RPMI7951 (cell line): ENCODE measurements around the gene ANTXR1. TPM values are rescaled to one million over a fixed set of nuclear protein-coding genes. Genes with fewer than 3 reads are reported as not detected.

Experiments
- DNase-seq: peaks from one replicate; pipeline ENCODE4 v3.0.0-alpha.2; 2012; ENCODE audit warnings: low read depth
- total RNA-seq: library from RNA; depleted of rRNA; stranded (reverse); fragments of >200 nt; shearing (Covaris generic); gene quantifications from 2 replicates; pipeline ENCODE4 v1.2.3, GENCODE V29; 2014; rRNA removed

ANTXR1 gene
- total RNA-seq, 1 experiment from 2014 or later = 69.7 TPM

GRCh38 chr2:69275490-69275889 is 262.5 kb downstream of the ANTXR1 start:
- no peak for DNase-seq

- peak; percentile 41 for DNase-seq
These were observed 265.4 kb downstream of the ANTXR1 start for GRCh38 chr2:69278366-69278765.

- DNase-seq = no peak
These were observed 266.2 kb downstream of the ANTXR1 start for GRCh38 chr2:69279211-69279610.

- DNase-seq = no peak
These were observed 267.1 kb downstream of the ANTXR1 start for GRCh38 chr2:69279931-69280681.

GRCh38 chr2:69280796-69281412 is 267.9 kb downstream of the ANTXR1 start:
- DNase-seq = no peak

- DNase-seq = no peak
These were observed 272.5 kb downstream of the ANTXR1 start for GRCh38 chr2:69285379-69285894.

GRCh38 chr2:69287544-69287943 is 274.6 kb downstream of the ANTXR1 start:
- no peak for DNase-seq

- no peak for DNase-seq
These were observed 275.4 kb downstream of the ANTXR1 start for GRCh38 chr2:69288429-69288828.

- peak; percentile 46 for DNase-seq
These were observed 278.1 kb downstream of the ANTXR1 start for GRCh38 chr2:69291004-69291650.

GRCh38 chr2:69291721-69292120 is 278.7 kb downstream of the ANTXR1 start:
- DNase-seq = no peak

- no peak for DNase-seq
These were observed 279.3 kb downstream of the ANTXR1 start for GRCh38 chr2:69292256-69292655.

- no peak for DNase-seq
These were observed 283.4 kb downstream of the ANTXR1 start for GRCh38 chr2:69296421-69296820.

- DNase-seq = no peak
These were observed 284.2 kb downstream of the ANTXR1 start for GRCh38 chr2:69297216-69297615.

- peak; percentile 98 for DNase-seq
These were observed 285.3 kb downstream of the ANTXR1 start for GRCh38 chr2:69298261-69298660.

- peak; percentile 82 for DNase-seq
These were observed 285.9 kb downstream of the ANTXR1 start for GRCh38 chr2:69298862-69299261.

Other genes with a start within 250 kb of the ANTXR1 start
- gene BMP10, start 141.8 kb upstream of the ANTXR1 start, total RNA-seq = not detected in 2 replicates
- gene GKN2, start 60.3 kb upstream of the ANTXR1 start, total RNA-seq = not detected in 2 replicates
- not detected in 2 replicates for gene GKN1, start 38.5 kb upstream of the ANTXR1 start, total RNA-seq